PFSK-1 (cell line): Measurements from ENCODE around the gene PRKCQ.

Source experiments
- FOXP2 ChIP-seq: optimal IDR thresholded peaks from 2 replicates; pipeline ENCODE3; 2011; ENCODE audit warnings: borderline replicate concordance, control low read depth, inconsistent platforms; ENCODE audit not compliant: insufficient read depth; ENCODE audit errors: extremely low read length, extremely low read depth
- TAF1 ChIP-seq: IDR thresholded peaks from 2 replicates; pipeline ENCODE4 v1.6.1; 2012; ENCODE audit warnings: low read length, control low read depth, borderline replicate concordance; ENCODE audit not compliant: insufficient read depth
- TF ChIP-seq, protein P1 (sequence below), 2 experiments: IDR thresholded peaks; 2 replicates each; pipeline versions ENCODE4 v1.6.1 to v1.8.0; 2011 to 2012; ENCODE audit warnings: low read depth in 2 of 2, low read length in 2 of 2, control low read depth in 1 of 2, inconsistent platforms in 1 of 2, mild to moderate bottlenecking in 1 of 2, moderate library complexity in 1 of 2; ENCODE audit not compliant: insufficient read depth in 1 of 2

DNA sequence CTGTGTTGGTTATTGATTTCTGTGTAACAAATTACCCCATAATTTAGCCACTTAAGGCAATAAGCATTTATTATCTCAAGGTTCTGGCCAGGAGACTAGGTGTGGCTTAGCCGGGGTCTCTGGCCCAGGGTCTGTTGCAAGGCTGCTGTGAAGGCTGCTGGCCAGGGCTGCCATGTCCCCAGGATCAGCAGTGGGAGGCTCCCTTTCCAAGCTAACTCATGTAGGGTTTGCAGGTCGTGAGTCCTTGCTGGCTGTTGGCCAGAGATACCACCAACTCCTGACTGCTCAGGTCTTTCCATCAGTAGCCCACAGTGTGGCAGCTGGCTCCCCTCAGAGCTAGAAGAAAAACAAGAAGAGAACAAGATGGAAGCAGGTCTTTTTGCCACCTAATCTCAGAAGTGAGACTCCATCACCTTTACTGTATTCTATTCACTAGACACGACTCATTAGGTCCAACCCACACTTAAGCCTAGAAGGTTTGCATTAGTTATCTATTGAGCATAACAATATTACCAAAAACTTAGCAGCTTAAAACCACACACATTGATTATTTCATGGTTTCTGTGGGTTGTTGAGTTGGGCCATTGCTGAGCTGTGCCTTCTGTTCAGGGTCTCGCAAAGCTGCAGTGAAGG is 191.7 kb downstream of the PRKCQ start:
- TF ChIP-seq, protein P1, sequence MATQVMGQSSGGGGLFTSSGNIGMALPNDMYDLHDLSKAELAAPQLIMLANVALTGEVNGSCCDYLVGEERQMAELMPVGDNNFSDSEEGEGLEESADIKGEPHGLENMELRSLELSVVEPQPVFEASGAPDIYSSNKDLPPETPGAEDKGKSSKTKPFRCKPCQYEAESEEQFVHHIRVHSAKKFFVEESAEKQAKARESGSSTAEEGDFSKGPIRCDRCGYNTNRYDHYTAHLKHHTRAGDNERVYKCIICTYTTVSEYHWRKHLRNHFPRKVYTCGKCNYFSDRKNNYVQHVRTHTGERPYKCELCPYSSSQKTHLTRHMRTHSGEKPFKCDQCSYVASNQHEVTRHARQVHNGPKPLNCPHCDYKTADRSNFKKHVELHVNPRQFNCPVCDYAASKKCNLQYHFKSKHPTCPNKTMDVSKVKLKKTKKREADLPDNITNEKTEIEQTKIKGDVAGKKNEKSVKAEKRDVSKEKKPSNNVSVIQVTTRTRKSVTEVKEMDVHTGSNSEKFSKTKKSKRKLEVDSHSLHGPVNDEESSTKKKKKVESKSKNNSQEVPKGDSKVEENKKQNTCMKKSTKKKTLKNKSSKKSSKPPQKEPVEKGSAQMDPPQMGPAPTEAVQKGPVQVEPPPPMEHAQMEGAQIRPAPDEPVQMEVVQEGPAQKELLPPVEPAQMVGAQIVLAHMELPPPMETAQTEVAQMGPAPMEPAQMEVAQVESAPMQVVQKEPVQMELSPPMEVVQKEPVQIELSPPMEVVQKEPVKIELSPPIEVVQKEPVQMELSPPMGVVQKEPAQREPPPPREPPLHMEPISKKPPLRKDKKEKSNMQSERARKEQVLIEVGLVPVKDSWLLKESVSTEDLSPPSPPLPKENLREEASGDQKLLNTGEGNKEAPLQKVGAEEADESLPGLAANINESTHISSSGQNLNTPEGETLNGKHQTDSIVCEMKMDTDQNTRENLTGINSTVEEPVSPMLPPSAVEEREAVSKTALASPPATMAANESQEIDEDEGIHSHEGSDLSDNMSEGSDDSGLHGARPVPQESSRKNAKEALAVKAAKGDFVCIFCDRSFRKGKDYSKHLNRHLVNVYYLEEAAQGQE (IDR thresholded peaks at IDR 0.05; ENCODE audit: insufficient read depth in 1 of 2, low read depth in 2 of 2, low read length in 2 of 2): no peak
- TF ChIP-seq TAF1 (no peak), FOXP2 (no peak)
